ENCODE data around the gene ENPP3.

DNA sequence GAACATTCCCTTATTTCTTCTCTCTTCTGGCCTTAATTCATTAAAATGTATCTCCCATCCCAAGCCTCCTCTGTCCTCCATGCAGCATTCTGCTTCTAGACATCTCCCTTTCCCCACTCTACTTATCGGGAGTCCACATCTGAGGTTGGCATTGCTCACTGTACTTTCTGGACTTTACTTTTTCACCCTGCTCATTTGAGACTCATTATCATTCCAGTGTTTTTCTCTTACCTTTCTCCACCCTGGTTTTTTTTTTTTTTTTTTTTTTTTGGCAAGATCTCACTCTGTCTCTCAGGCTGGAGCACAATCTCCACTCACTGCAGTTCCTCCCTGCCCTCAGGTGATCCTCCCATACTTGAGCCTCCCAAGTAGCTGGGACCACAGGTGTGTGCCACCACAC, 4.5 kb downstream of the ENPP3 start:
- no peak for TF ChIP-seq POLR2A (IDR thresholded peaks at IDR 0.05)
- TF ChIP-seq, protein P1, sequence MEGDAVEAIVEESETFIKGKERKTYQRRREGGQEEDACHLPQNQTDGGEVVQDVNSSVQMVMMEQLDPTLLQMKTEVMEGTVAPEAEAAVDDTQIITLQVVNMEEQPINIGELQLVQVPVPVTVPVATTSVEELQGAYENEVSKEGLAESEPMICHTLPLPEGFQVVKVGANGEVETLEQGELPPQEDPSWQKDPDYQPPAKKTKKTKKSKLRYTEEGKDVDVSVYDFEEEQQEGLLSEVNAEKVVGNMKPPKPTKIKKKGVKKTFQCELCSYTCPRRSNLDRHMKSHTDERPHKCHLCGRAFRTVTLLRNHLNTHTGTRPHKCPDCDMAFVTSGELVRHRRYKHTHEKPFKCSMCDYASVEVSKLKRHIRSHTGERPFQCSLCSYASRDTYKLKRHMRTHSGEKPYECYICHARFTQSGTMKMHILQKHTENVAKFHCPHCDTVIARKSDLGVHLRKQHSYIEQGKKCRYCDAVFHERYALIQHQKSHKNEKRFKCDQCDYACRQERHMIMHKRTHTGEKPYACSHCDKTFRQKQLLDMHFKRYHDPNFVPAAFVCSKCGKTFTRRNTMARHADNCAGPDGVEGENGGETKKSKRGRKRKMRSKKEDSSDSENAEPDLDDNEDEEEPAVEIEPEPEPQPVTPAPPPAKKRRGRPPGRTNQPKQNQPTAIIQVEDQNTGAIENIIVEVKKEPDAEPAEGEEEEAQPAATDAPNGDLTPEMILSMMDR (IDR thresholded peaks at IDR 0.05): no peak
